GM08714 (cell line): Measurements from ENCODE around the gene GALNT7.
"Not testable (repeated sequence)": the region's sequence is repeated elsewhere in the genome, so short reads cannot be mapped to it uniquely, and the experiment has no call there.

Experiments used
- H3K4me3 ChIP-seq: fragments of 200-500 bp; sonication (Bioruptor generic); 2 replicates; pipeline ENCODE4 v1.5.1; 2014; ENCODE audit warnings: mild to moderate bottlenecking, low read length, inconsistent platforms
- ZNF274 ChIP-seq: IDR thresholded peaks from 2 replicates; pipeline ENCODE4 v1.6.1; 2012; ENCODE audit warnings: mild to moderate bottlenecking, low read depth, low read length

Gene GALNT7

GRCh38 chr4:173200103-173200884, 31.7 kb downstream of the GALNT7 start:
- no peak overlapping the region for H3K4me3 ChIP-seq
- no peak for TF ChIP-seq ZNF274

DNA sequence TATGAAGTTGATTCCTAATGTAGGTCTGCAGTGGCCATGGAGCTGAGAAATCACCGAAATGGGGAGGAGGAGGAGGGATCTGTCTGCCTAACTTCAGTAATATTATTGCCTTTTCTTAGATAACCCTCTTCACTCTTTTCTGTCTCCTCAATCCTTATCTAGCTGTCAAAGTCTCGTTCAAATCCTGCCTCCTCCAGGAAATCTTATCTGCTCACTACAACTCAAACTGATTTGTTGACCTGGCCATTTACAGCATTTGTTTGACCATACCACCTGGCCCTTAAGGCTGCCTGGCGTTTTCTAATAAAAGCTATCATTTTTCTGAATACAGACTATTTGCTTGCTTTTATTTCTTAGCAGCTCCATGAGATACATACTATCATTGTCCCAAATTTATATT, 33.8 kb downstream of the GALNT7 start:
- no peak for TF ChIP-seq ZNF274
- H3K4me3 ChIP-seq, result no peak overlapping the region

DNA sequence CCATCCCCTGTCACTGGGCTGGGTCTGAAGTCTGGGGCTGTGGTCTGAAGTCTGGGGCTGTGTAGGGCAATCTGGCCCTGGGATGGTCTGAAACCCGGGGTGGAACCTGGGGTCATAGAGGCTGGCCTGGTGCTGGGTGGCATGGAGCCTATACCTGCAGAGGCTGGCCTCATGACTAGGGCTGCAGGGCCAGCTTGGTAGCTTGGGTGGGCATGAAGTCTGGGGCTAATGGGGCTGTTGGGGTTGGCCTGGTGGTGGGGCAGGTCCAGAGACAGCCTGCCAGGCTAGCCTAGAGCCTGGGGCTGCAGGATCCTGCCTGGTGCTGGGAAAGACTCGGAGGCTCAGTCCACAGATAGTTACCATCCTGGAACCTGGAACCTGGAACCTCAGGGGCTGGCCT, 37.0 kb downstream of the GALNT7 start:
- no peak overlapping the region for H3K4me3 ChIP-seq
- TF ChIP-seq ZNF274, result no peak

- no peak overlapping the region for H3K4me3 ChIP-seq
These were observed 39.8 kb downstream of the GALNT7 start for GRCh38 chr4:173208420-173208819.

DNA sequence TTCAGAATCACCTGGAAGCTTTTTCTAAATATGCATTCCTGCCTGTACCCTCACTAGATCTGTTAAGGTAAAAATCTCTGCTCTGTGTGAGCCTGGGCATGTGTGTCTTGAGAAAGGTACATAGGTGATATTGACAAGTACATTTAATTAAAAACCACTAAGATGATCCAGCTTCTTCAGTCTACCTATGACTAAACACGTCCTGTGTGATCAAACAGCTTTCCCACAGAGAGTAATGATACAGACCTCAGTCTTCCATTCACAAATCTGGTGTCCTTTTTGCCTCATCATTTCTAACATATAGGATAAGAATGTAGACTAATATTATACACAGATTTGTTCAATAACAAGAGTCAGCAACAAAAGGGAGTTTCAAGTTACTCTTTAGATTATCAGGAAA, 42.6 kb downstream of the GALNT7 start:
- H3K4me3 ChIP-seq, result no peak overlapping the region
- no peak for TF ChIP-seq ZNF274

More at GRCh38 chr4:173208420-173208819, 39.8 kb downstream of the GALNT7 start:
- TF ChIP-seq ZNF274, result no peak

DNA sequence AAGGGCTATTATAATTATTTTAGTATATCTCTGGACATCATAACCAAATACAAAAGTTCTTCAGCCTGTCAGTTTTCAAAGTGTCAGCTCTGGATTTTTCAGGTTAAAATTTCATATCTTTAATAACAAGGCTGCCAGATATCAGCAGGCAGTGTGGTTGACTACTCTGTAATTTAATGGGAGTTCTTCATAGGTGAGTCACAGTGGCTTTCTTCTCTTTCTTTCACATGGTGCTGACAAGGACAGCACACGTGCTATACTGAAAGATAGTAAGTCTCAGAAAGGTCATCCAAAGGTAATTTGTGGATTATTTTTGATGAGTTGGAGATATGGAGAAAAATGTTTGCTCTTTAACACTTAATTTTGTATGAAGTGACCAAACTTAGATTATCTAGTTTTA, 43.2 kb downstream of the GALNT7 start:
- no peak overlapping the region for H3K4me3 ChIP-seq
- TF ChIP-seq ZNF274, result no peak

GRCh38 chr4:173212379-173212778, 43.8 kb downstream of the GALNT7 start:
- H3K4me3 ChIP-seq, result no peak overlapping the region
- TF ChIP-seq ZNF274, result no peak

GRCh38 chr4:173213296-173213695, 44.7 kb downstream of the GALNT7 start:
- no peak for TF ChIP-seq ZNF274
- H3K4me3 ChIP-seq, result no peak overlapping the region

- H3K4me3 ChIP-seq, result no peak overlapping the region
- no peak for TF ChIP-seq ZNF274
These were observed 45.6 kb downstream of the GALNT7 start for GRCh38 chr4:173214231-173214630.

DNA sequence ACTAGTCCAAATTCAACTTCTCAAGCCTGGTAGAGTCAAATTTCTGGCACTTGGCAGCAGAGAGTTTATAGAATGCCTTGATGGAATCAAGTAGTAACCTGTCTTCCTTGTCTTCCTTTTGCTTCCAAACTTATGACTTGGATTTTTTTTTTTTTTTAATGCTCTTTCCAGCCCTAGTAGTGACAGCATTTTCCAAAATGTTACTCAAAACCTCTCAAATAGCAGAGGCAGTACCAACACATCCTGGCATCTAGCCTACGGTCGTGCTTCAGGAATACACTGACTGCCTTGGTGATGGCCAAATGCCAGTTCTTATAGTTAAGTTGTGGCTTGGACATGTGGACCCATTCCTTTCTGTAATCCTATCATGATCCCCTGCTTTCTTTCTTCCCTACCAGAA, 46.0 kb downstream of the GALNT7 start:
- no peak overlapping the region for H3K4me3 ChIP-seq
- TF ChIP-seq ZNF274, result no peak

DNA sequence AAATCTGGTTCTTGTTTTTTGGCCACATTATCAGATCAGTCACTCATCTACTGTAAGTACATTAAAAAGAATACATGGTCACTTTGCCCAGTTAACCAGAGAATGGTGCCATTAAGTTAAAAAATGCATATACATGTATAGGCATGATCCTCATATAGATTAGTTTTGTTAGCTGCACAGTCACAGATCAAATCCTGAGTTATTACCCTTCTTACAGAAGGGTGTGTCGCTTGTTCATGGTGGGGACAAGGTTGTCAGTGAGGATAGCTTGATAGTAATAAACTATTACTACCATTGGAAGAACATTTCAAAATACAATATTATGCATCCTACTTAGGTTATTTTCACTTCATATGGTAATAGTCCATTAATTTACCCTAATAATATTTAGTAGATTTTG, 48.5 kb downstream of the GALNT7 start:
- no peak overlapping the region for H3K4me3 ChIP-seq
- no peak for TF ChIP-seq ZNF274

- no peak overlapping the region for H3K4me3 ChIP-seq
- no peak for TF ChIP-seq ZNF274
These were observed 49.1 kb downstream of the GALNT7 start for GRCh38 chr4:173217727-173218126.

GRCh38 chr4:173218411-173219125, 50.0 kb downstream of the GALNT7 start:
- no peak for TF ChIP-seq ZNF274
- no peak overlapping the region for H3K4me3 ChIP-seq

DNA sequence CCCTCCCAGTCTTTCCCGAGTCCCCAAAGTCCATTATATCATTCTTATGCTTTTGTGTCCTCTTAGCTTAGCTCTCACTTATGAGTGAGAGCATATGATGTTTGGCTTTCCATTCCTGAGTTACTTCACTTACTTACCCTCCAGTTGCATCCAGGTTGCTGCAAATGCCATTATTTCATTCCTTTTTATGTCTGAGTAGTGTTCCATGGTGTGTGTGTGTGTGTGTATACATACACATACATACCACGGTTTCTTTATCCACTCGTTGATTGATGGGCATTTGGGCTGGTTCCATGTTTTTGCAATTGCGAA, 50.5 kb downstream of the GALNT7 start:
- not testable (repeated sequence) for H3K4me3 ChIP-seq

DNA sequence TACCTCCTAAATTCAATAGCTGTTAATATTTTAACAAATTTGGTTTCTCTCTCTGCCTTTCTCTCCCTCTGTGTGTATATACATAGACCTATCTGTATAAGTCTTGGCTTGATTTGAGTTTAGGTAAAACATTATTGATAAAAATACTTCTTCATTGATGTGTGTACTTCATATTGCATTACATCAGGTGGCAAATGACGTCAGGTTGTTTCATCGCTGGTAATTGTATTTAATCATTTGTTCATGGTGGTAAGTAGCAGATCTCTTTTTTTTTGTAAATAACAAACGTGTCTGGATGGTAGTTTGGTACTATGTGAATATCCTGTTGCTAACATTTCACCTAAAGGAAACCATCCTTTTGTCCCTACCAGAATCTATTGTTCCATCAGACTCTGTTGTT, 55.1 kb downstream of the GALNT7 start:
- no peak overlapping the region for H3K4me3 ChIP-seq
- no peak for TF ChIP-seq ZNF274
